Spleen (tissue), 11 donors: ENCODE results near the gene HECW1. TPM values are rescaled to one million over a fixed set of nuclear protein-coding genes. Genes with fewer than 3 reads are reported as not detected.

Experiments used
- DNase-seq: peaks from one replicate; pipeline ENCODE4 v3.0.0-alpha.2; 2020
- H3K27ac ChIP-seq, 8 donors: fragments of 200-600 bp; sonication (generic) in 7 of 8; 1 replicate in 4 of 8; 2 replicates in 4 of 8; pipeline versions ENCODE4 v1.5.0 to v1.8.0; 2016 to 2021; ENCODE audit warnings: inconsistent platforms in 4 of 8, mild to moderate bottlenecking in 4 of 8, moderate library complexity in 1 of 8
- H3K27me3 ChIP-seq, 7 donors: fragments of 200-600 bp; sonication (generic) in 6 of 7; replicated peaks in 1 of 7; 1 replicate in 4 of 7; 2 replicates in 3 of 7; pipeline versions ENCODE4 v1.5.0 to v1.8.0; 2016 to 2021; ENCODE audit warnings: inconsistent platforms in 3 of 7, mild to moderate bottlenecking in 1 of 7
- H3K36me3 ChIP-seq, 6 donors: fragments of 200-600 bp; sonication (generic) in 5 of 6; 1 replicate in 4 of 6; 2 replicates in 2 of 6; pipeline versions ENCODE4 v1.5.0 to v1.8.0; 2016 to 2021; ENCODE audit warnings: inconsistent platforms in 2 of 6
- H3K4me1 ChIP-seq, 6 donors: fragments of 200-600 bp; sonication (generic) in 5 of 6; 1 replicate in 3 of 6; 2 replicates in 3 of 6; pipeline versions ENCODE4 v1.5.0 to v1.8.0; 2016 to 2021; ENCODE audit warnings: inconsistent platforms in 3 of 6
- H3K4me3 ChIP-seq, 8 donors: fragments of 200-600 bp; sonication (generic) in 7 of 8; 1 replicate in 4 of 8; 2 replicates in 4 of 8; pipeline versions ENCODE4 v1.5.0 to v1.8.0; 2016 to 2021; ENCODE audit warnings: inconsistent platforms in 4 of 8, mild to moderate bottlenecking in 4 of 8, moderate library complexity in 2 of 8
- H3K9me3 ChIP-seq, 8 donors: fragments of 200-600 bp; sonication (generic) in 7 of 8; 1 replicate in 4 of 8; 2 replicates in 4 of 8; pipeline versions ENCODE4 v1.5.0 to v1.8.0; 2016 to 2021; ENCODE audit warnings: inconsistent platforms in 4 of 8
- POLR2A ChIP-seq, 3 donors: fragments of 450-650 bp; IDR thresholded peaks; one replicate each; pipeline ENCODE4 v1.5.1; 2017; ENCODE audit warnings: antibody characterized with exemption in 3 of 3, mild to moderate bottlenecking in 1 of 3
- POLR2AphosphoS5 ChIP-seq, 3 donors: sonication (generic); formaldehyde crosslinking; IDR thresholded peaks; one replicate each; pipeline ENCODE4 v1.5.1; 2017; ENCODE audit warnings: antibody characterized with exemption in 3 of 3
- WGBS, 5 donors: extraction: QIAGEN DNeasy Blood & Tissue Kit in 3 of 5; methylation state at CpG; one replicate each; pipeline versions ENCODE4 v1.1.5 to v1.1.7; 2013 to 2018; 5-methylcytosine and 5-hydroxymethylcytosine counted together
- intact Hi-C: fragments of 100-400 bp; cut with DNase I; formaldehyde crosslinking; loops from one replicate; pipeline ENCODE4 v1.15.0; 2023; ENCODE audit warnings: low total_unique reads
- polyA plus RNA-seq, 3 donors: library from polyadenylated mRNA; stranded (reverse); fragments of 200-250 nt; gene quantifications; one replicate each; pipeline ENCODE4 v1.2.1, GENCODE V29; 2013
- total RNA-seq, 7 donors: library from RNA; depleted of rRNA in 3 of 7; stranded (reverse); fragments of >200 nt in 3 of 7; fragmentation: NEBNext Ultra II Directional in 4 of 7; extraction: Animal tissue kit (Norgen Biotek cat#: 25700) in 4 of 7; gene quantifications; one replicate each; pipeline versions ENCODE4 v1.1.0 to v1.2.1, GENCODE V29; 2016 to 2021
- TF ChIP-seq, protein P1 (sequence below), 11 experiments: fragments of 200-600 bp in 7 of 11; fragments of 450-650 bp in 4 of 11; sonication (generic) in 4 of 11; IDR thresholded peaks in 8 of 11; conservative IDR thresholded peaks in 3 of 11; 1 replicate in 7 of 11; 2 replicates in 4 of 11; pipeline versions ENCODE4 v1.4.0 to v1.8.0; 2016 to 2021; ENCODE audit warnings: antibody characterized with exemption in 11 of 11, inconsistent platforms in 4 of 11, mild to moderate bottlenecking in 1 of 11
- donor health status: healthy with polysubstance abuse.
- donor health status: DM: no; HTN: no; CAD: no; lungs with moderate emphysema.
- donor health status: DM: no; HTN: no; CAD: no.
- donor health status: Bipolar disorder and iron deficiency.
- donor health status: healthy.
- donor health status: DM: no; HTN: no; CAD: no.
- donor health status: DM: yes; HTN: yes; CAD: no.

HECW1 gene
- total and polyA plus RNA-seq, 10 donors: 0.03 to 1.5 (median 0.40) TPM; not detected in 1

DNA sequence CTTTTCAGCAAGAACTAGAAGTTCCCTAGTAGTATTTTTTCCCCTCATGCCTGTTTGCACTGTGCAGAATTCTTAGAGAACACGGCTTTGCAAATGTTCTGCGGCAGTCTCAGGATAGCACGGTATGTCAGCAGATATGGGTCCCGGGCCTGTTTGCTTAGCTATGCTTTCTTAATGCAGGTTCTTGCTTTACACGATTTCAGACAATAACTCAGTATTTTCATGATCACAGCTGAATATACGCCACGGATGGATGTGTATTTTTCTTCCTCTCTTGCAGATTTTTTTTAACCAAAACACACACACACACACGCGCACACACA lies 137.3 kb downstream of the HECW1 start:
- Histone ChIP-seq H3K27ac (no peak overlapping the region), H3K36me3 (no peaks in the 10 kb centered on the region), H3K9me3 (no peaks in the 10 kb centered on the region), H3K4me1 (no peaks in the 10 kb centered on the region), H3K4me3 (no peak overlapping the region), H3K27me3 (peaks cover 0 to 17% (median 0%) of the 10 kb centered on the region in 7 donors)
- DNase-seq: no peak
- TF ChIP-seq POLR2AphosphoS5 (IDR thresholded peaks at IDR 0.05): no peak
- TF ChIP-seq, protein P1, sequence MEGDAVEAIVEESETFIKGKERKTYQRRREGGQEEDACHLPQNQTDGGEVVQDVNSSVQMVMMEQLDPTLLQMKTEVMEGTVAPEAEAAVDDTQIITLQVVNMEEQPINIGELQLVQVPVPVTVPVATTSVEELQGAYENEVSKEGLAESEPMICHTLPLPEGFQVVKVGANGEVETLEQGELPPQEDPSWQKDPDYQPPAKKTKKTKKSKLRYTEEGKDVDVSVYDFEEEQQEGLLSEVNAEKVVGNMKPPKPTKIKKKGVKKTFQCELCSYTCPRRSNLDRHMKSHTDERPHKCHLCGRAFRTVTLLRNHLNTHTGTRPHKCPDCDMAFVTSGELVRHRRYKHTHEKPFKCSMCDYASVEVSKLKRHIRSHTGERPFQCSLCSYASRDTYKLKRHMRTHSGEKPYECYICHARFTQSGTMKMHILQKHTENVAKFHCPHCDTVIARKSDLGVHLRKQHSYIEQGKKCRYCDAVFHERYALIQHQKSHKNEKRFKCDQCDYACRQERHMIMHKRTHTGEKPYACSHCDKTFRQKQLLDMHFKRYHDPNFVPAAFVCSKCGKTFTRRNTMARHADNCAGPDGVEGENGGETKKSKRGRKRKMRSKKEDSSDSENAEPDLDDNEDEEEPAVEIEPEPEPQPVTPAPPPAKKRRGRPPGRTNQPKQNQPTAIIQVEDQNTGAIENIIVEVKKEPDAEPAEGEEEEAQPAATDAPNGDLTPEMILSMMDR (IDR thresholded peaks at IDR 0.05 in 8 of 11, conservative IDR thresholded peaks at IDR 0.05 in 3 of 11): no peak
- TF ChIP-seq POLR2A (IDR thresholded peaks at IDR 0.05): no peak
- intact Hi-C loops: no loop called here
- 81 to 96% (median 90%) methylated on average over 9 of the region's 9 CpGs for WGBS, 5 donors

DNA sequence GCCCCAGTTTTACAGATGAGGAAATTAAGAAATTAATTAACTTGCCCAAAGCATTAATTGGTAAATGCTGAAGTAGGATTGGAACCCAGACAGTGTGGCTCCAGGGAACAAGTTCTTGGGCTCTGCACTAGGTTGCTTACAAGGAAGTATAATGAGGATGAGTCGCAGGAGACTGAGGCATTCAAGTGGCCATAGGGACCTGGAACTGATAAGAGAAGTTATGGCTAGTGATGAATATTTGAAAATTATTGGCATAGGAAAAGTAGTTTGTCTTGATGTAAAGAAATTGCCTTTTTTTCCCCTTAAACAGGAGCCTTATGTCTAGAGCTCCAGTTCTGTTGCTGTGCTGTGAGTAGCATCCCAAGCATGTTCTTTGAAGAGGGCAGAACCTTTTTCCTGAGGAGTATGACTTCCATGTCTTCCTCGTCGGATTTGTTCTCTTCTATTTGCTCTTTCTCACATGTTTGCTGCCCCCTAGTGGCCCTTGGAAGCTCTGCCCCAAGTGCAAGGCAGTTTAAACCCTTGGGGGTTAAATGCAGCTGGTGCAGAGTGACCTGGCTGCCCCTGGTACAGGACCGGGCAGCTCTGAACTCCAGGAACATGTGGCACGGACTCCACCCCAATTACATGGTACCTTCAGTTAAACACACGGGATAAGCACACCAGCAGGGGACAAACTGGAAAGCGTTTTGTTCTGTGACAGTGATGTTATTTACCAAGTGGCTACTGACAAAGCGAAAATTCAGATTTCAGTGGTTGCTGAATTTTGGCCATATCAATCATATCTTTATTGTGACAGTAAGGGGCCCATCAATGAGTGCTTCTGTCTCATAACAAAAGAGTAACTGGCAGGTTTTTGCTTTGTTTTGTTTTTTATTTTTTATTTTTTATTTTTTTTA lies 148.8 kb downstream of the HECW1 start:
- intact Hi-C loops: loop anchor here (5.0 kb wide), 1 partner anchor 319 kb away; no protein-coding TSS in a partner anchor
- H3K4me1 ChIP-seq: peaks cover 0 to 7% (median 0%) of the 10 kb centered on the region in 6 donors
- WGBS, 5 donors: 23 to 30% (median 27%) methylated on average over 8 of the region's 8 CpGs
- DNase-seq: peak; percentile 83
- H3K27me3 ChIP-seq: peaks cover 0 to 17% (median 0%) of the 10 kb centered on the region in 7 donors
- TF ChIP-seq POLR2A (IDR thresholded peaks at IDR 0.05) (no peak), POLR2AphosphoS5 (IDR thresholded peaks at IDR 0.05) (no peak)
- TF ChIP-seq, protein P1 (IDR thresholded peaks at IDR 0.05 in 8 of 11, conservative IDR thresholded peaks at IDR 0.05 in 3 of 11): peak; percentile 66 to 93 (median 82)
- no peaks in the 10 kb centered on the region for H3K9me3 ChIP-seq
- no peaks in the 10 kb centered on the region for H3K36me3 ChIP-seq
- no peak overlapping the region for H3K27ac ChIP-seq
- no peak overlapping the region for H3K4me3 ChIP-seq

DNA sequence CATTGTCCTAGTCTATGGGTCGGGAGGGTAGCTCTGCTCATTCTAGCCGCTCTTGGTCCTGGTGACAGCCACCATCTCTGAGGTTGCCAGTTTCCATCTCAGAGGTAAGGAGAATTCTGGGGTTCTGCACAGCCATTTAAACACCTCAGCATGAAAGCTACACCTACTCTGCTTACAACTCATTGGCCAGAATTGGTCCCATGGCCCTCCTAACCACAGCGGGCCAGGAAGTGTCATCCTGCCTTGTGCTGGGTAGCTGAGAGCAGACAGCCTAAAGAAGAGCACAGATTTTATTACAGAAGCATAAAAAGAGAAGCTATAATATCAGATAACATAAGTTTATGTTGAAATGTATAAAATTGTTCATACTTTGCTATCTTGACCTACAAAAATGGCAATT lies 152.7 kb downstream of the HECW1 start:
- no peak overlapping the region for H3K27ac ChIP-seq
- H3K27me3 ChIP-seq: peaks cover 0 to 27% (median 0%) of the 10 kb centered on the region in 7 donors
- H3K4me3 ChIP-seq: no peak overlapping the region
- DNase-seq: no peak
- H3K36me3 ChIP-seq: no peaks in the 10 kb centered on the region
- H3K9me3 ChIP-seq: no peaks in the 10 kb centered on the region
- intact Hi-C loops: no loop called here
- peaks cover 0 to 7% (median 0%) of the 10 kb centered on the region in 6 donors for H3K4me1 ChIP-seq
- WGBS, 5 donors: 87 to 98% (median 90%) methylated on average over 3 of the region's 3 CpGs
- TF ChIP-seq POLR2A (IDR thresholded peaks at IDR 0.05) (no peak), POLR2AphosphoS5 (IDR thresholded peaks at IDR 0.05) (no peak)
- TF ChIP-seq, protein P1 (IDR thresholded peaks at IDR 0.05 in 8 of 11, conservative IDR thresholded peaks at IDR 0.05 in 3 of 11): no peak
